ENCODE measurements around the gene CDH10.

GRCh38 chr5:24492229-24492628, 152.5 kb downstream of the CDH10 start:
- TF ChIP-seq CBFB (CRISPR knock-in tag; IDR thresholded peaks at IDR 0.05; ENCODE audit: low read depth) (no peak), CTCF (IDR thresholded peaks at IDR 0.05) (no peak), E2F4 (CRISPR knock-in tag; IDR thresholded peaks at IDR 0.05; ENCODE audit: borderline replicate concordance, low read depth) (no peak), ZSCAN18 (CRISPR knock-in tag; IDR thresholded peaks at IDR 0.05) (no peak), ELF4 (CRISPR knock-in tag; IDR thresholded peaks at IDR 0.05; ENCODE audit: low read depth) (no peak), TEAD4 (CRISPR knock-in tag; IDR thresholded peaks at IDR 0.05) (no peak), NFYB (CRISPR knock-in tag; conservative IDR thresholded peaks at IDR 0.05; ENCODE audit: low read depth) (no peak), ATF6 (CRISPR knock-in tag; IDR thresholded peaks at IDR 0.05) (no peak), MXD4 (CRISPR knock-in tag; IDR thresholded peaks at IDR 0.05; ENCODE audit: borderline replicate concordance) (no peak), ATF3 (CRISPR knock-in tag; conservative IDR thresholded peaks at IDR 0.05) (no peak), MAX (CRISPR knock-in tag; IDR thresholded peaks at IDR 0.05) (no peak), ZNF396 (CRISPR knock-in tag; IDR thresholded peaks at IDR 0.05; ENCODE audit: borderline replicate concordance) (no peak), IRF2 (CRISPR knock-in tag; IDR thresholded peaks at IDR 0.05; ENCODE audit: borderline replicate concordance, low read depth) (no peak), ZNF416 (CRISPR knock-in tag; IDR thresholded peaks at IDR 0.05) (no peak)
